ENCODE results near the gene POLR2I.

DNA sequence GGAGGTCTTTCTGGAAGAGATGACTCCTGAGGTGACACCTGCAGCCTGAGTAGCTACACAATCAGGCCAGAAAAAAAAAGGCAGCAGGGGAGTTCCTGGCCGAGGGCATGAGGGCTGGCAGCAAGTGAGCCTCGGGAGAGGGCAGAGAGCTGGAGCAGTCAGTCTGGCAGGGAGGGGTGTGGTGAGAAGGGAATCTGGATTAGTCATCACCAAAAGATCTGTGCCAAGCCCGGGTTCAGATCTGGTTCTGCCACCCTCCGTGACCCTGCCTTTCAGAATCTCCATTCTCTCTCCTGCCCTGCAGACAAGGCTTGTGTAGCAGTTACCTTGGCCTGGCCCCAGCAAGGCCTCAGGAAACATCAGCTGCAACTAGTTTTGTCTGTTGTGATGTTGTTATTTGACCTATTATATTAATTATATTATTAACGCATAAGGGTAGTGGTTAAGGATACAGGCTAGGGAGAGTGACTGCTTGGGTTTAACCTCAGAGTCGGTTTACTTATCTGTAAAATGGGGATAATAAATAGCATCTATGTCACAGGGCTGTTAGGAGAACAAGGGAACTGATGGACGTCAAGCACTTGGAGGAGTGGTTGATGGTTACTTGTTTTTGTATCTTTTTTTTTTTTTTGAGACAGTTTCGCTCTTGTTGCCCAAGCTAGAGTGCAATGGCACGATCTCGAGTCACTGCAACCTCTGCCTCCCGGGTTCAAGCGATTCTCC, 22.4 kb upstream of the POLR2I start:
- TF ChIP-seq, protein P1, sequence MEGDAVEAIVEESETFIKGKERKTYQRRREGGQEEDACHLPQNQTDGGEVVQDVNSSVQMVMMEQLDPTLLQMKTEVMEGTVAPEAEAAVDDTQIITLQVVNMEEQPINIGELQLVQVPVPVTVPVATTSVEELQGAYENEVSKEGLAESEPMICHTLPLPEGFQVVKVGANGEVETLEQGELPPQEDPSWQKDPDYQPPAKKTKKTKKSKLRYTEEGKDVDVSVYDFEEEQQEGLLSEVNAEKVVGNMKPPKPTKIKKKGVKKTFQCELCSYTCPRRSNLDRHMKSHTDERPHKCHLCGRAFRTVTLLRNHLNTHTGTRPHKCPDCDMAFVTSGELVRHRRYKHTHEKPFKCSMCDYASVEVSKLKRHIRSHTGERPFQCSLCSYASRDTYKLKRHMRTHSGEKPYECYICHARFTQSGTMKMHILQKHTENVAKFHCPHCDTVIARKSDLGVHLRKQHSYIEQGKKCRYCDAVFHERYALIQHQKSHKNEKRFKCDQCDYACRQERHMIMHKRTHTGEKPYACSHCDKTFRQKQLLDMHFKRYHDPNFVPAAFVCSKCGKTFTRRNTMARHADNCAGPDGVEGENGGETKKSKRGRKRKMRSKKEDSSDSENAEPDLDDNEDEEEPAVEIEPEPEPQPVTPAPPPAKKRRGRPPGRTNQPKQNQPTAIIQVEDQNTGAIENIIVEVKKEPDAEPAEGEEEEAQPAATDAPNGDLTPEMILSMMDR (IDR thresholded peaks at IDR 0.05; ENCODE audit: extremely low read depth in 1 of 2, insufficient read depth in 1 of 2, low read depth in 1 of 2, low read length in 2 of 2): no peak
- TF ChIP-seq POLR2A (IDR thresholded peaks at IDR 0.05; ENCODE audit: low read depth, low read length): no peak
- no peak for TF ChIP-seq EZH2 (IDR thresholded peaks at IDR 0.05; ENCODE audit: borderline replicate concordance, low read depth, low read length, severe bottlenecking)
- no peak for TF ChIP-seq JUN (IDR thresholded peaks at IDR 0.05; ENCODE audit: borderline replicate concordance, insufficient read depth, insufficient read length, low read depth)
- no peak for TF ChIP-seq FOS (IDR thresholded peaks at IDR 0.05; ENCODE audit: borderline replicate concordance, insufficient read depth, low read length)
